GM12873 (cell line): Measurements from ENCODE around the gene ADCY9.

ENCODE experiments used
- TF ChIP-seq, protein P1 (sequence below): IDR thresholded peaks from 2 replicates; pipeline ENCODE4 v1.5.1; 2012; ENCODE audit warnings: low read depth, mild to moderate bottlenecking, moderate library complexity, low read length, control low read depth; ENCODE audit not compliant: insufficient read depth; ENCODE audit errors: missing control alignments

The ADCY9 gene

GRCh38 chr16:3953728-3954410, 162.4 kb downstream of the ADCY9 start:
- TF ChIP-seq, protein P1, sequence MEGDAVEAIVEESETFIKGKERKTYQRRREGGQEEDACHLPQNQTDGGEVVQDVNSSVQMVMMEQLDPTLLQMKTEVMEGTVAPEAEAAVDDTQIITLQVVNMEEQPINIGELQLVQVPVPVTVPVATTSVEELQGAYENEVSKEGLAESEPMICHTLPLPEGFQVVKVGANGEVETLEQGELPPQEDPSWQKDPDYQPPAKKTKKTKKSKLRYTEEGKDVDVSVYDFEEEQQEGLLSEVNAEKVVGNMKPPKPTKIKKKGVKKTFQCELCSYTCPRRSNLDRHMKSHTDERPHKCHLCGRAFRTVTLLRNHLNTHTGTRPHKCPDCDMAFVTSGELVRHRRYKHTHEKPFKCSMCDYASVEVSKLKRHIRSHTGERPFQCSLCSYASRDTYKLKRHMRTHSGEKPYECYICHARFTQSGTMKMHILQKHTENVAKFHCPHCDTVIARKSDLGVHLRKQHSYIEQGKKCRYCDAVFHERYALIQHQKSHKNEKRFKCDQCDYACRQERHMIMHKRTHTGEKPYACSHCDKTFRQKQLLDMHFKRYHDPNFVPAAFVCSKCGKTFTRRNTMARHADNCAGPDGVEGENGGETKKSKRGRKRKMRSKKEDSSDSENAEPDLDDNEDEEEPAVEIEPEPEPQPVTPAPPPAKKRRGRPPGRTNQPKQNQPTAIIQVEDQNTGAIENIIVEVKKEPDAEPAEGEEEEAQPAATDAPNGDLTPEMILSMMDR = no peak

GRCh38 chr16:3952737-3953131, 163.5 kb downstream of the ADCY9 start:
- TF ChIP-seq, protein P1 = no peak

DNA sequence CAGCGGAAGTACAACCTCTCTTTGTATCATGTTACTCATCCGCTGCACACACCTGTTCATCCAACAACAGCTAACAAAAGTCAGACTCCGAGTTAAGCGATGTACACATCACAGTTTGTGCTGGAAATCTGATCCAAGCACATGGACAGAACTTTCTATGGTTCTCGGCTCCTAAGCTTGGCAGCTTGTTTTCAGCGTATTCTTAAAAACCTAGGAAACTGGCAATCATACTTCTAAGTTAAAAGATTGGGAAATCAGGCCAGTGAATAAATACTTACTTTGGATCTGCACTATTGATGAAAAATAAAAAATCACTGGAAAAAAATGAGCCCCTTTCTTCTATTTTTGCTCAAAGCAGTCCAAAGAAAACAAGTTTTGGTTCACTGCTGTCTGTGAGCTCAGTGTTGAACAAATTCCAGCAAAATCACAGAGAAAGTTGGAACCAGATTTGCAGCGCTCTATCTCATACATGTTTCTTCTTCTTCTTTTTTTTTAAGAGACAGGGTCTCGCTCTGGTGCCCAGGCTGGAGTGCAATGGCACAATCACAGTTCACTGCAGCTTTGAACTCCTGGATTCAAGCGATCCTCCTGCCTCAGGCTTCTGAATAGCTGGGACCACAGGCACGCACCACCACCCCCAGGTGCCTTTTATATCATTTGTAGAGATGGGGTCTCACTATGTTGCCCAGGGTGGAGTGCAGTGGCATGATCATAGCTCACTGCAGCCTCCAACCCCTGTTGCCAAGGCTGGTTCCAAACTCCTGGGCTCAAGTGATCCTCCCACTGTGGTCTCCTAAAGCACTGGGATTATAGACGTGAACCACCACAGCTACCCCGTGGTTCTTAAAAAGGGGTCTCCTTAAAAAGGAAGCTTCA, 164.1 kb downstream of the ADCY9 start:
- TF ChIP-seq, protein P1 = no peak

DNA sequence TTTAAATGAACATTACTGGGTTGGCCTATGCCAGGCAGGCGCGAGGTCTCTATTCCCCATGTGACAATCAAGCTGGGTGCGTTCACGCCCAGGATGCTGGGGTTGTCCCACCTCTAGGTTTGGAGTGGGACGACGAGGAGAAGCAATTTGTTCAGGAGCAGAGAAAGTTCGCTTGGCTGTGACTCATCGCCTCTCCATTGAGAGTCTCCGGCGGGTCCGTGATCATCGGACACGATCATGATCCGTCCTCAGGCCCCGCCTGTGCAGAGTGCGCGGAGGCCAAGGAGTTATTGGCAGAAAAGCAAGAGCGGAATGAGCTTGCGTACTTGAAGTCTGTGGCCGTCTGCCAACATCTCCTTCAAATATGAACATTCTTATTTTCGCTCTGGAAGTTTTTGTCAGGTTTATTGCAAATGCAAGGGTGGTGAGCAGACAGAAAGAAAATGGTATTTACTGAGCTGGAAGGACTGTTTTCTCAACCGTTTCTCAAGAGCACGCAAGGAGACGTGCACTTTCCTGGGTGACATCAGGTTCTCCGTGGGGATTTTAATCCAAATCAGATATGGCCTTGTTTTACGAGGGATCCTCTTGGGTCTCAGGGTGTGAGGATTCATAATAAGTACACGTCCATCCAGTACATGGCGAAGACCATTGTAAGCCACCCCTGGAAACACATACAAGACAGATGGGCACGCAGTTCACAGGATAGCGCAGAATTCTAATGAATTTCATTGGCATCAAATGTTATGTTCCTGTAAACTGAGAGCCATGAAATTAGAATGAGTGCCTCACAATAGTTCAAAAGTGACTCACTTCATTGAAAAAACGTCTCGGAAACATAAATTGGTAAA, 165.7 kb downstream of the ADCY9 start:
- TF ChIP-seq, protein P1 = no peak

- TF ChIP-seq, protein P1 = no peak
These were observed 166.3 kb downstream of the ADCY9 start for GRCh38 chr16:3949946-3950342.

DNA sequence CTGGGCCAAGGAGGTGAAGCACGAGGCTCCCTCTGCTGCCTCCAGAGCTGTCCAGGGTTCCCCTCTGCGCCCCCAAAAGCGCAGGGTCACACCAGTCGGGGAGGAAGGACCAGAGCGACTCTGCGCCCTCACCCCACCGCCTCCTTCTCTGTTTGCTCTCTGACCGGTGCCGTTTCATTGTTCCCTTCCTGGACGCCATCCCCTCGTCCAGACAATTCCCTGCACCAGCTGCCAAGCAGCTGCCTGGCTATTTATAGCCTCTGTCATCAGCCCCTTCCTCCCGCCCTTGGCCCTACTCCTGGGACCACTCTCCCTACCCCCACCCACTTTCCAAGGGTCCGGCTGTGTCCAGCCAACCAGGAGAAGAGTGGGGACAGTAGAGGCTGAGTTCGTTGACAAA, 167.0 kb downstream of the ADCY9 start:
- TF ChIP-seq, protein P1 = no peak
